Neutrophil (primary cell): ENCODE measurements around the gene PIGH.

ENCODE experiments used
- H3K27ac ChIP-seq: fragments of 200-600 bp; sonication (generic); 2 replicates; pipeline ENCODE4 v1.5.1; 2016; ENCODE audit warnings: mild to moderate bottlenecking, moderate library complexity
- H3K27me3 ChIP-seq: fragments of 200-600 bp; sonication (generic); 2 replicates; pipeline ENCODE4 v1.6.0; 2016; ENCODE audit warnings: mild to moderate bottlenecking
- H3K36me3 ChIP-seq: fragments of 200-600 bp; sonication (generic); 2 replicates; pipeline ENCODE4 v1.5.1; 2017
- H3K4me1 ChIP-seq, 2 experiments: fragments of 200-600 bp in 1 of 2; sonication (generic) in 1 of 2; 1 replicate in 1 of 2; 2 replicates in 1 of 2; pipeline versions ENCODE4 v1.5.1 to v1.6.1; 2013 to 2016; ENCODE audit warnings: low read depth in 1 of 2, low read length in 1 of 2, mild to moderate bottlenecking in 1 of 2, moderate library complexity in 1 of 2; ENCODE audit not compliant: control insufficient read depth in 1 of 2, insufficient read depth in 1 of 2
- H3K4me3 ChIP-seq, 2 experiments: fragments of 200-600 bp in 1 of 2; sonication (generic) in 1 of 2; 1 replicate in 1 of 2; 2 replicates in 1 of 2; pipeline ENCODE4 v1.5.1; 2013 to 2016; ENCODE audit warnings: low read depth in 1 of 2, low read length in 1 of 2, mild to moderate bottlenecking in 1 of 2, moderate library complexity in 1 of 2
- H3K9me3 ChIP-seq: fragments of 200-600 bp; sonication (generic); 2 replicates; pipeline ENCODE4 v1.5.1; 2016
- TF ChIP-seq, protein P1 (sequence below): fragments of 200-600 bp; sonication (generic); IDR thresholded peaks from 2 replicates; pipeline ENCODE4 v1.5.1; 2016; ENCODE audit warnings: antibody characterized with exemption

The PIGH gene

DNA sequence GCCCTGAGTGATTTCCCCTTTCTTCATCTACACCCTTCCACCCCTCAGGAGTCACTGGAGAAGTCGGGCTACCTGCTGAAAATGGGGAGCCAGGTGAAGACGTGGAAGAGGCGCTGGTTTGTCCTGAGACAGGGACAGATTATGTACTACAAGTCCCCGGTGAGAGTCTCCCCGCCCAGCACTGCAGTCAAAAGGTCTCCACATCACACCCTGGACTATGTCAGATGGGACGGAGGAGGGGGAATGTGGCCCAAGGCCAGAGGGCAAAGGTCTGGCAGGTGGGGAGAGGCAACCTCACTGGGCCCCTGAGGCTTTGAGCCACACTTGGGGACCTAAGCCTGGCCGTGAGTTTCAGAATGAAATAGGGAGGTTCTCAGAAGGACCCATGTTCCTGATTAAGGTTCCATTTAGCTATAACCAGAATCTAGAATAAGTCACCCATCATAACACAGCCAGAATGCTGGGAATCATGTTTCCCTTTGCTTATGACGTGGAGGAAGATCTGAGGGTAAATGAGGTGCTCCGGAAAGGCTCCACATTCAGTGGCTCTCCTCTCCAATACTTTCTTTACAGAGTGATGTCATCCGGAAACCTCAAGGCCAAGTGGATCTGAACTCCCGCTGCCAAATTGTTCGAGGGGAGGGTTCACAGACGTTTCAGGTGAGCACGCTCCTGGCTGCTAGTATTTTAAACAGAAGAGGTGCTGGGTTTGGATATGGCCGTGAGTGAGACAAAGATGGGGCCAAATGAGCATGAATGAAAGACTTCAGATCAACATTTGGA is 26.6 kb downstream of the PIGH start:
- H3K27me3 ChIP-seq: peaks cover 6% of the 10 kb centered on the region
- no peaks in the 10 kb centered on the region for H3K36me3 ChIP-seq
- no peak overlapping the region for H3K4me3 ChIP-seq
- H3K27ac ChIP-seq: no peak overlapping the region
- no peaks in the 10 kb centered on the region for H3K9me3 ChIP-seq
- TF ChIP-seq, protein P1, sequence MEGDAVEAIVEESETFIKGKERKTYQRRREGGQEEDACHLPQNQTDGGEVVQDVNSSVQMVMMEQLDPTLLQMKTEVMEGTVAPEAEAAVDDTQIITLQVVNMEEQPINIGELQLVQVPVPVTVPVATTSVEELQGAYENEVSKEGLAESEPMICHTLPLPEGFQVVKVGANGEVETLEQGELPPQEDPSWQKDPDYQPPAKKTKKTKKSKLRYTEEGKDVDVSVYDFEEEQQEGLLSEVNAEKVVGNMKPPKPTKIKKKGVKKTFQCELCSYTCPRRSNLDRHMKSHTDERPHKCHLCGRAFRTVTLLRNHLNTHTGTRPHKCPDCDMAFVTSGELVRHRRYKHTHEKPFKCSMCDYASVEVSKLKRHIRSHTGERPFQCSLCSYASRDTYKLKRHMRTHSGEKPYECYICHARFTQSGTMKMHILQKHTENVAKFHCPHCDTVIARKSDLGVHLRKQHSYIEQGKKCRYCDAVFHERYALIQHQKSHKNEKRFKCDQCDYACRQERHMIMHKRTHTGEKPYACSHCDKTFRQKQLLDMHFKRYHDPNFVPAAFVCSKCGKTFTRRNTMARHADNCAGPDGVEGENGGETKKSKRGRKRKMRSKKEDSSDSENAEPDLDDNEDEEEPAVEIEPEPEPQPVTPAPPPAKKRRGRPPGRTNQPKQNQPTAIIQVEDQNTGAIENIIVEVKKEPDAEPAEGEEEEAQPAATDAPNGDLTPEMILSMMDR: no peak
- H3K4me1 ChIP-seq: no peaks in the 10 kb centered on the region

DNA sequence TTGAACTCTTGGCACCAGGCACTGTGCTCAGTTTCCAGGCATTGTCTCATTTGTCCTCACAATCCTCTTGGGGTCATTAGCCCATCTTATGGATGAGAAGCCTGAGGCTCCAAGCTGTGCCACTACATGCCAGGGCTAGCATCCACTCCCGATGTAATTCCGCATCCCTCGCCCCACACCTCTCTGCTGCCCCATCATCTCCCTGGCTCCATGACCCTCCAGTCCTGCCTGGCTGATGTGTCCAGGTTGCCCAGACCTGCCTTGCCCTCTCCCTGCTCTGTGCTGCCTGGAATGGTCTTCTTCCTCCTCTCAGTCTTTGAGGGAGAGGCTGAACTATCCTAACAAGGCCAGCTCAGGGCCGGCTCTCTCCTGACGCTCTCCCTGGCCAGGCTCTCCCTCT is 27.5 kb downstream of the PIGH start:
- peaks cover 6% of the 10 kb centered on the region for H3K27me3 ChIP-seq
- H3K36me3 ChIP-seq: no peaks in the 10 kb centered on the region
- no peaks in the 10 kb centered on the region for H3K4me1 ChIP-seq
- H3K4me3 ChIP-seq: no peak overlapping the region
- TF ChIP-seq, protein P1: no peak
- H3K27ac ChIP-seq: no peak overlapping the region
- H3K9me3 ChIP-seq: no peaks in the 10 kb centered on the region

DNA sequence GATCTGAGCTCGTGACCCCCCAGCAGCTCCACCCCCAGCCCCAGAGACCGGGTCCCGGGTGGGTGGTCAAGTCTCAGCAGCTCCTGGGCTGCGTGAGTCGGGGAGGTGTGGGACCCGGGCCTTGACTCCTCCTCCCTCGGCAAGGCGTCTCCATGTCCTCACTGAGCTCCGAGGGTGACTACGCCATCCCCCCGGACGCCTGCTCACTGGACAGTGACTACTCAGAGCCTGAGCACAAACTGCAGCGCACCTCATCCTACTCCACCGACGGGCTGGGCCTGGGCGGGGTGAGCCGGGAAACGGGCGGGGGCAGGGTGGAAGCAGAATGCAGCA is 28.1 kb downstream of the PIGH start:
- Histone ChIP-seq H3K9me3 (no peaks in the 10 kb centered on the region), H3K4me3 (no peak overlapping the region), H3K27ac (no peak overlapping the region), H3K4me1 (no peaks in the 10 kb centered on the region), H3K36me3 (no peaks in the 10 kb centered on the region), H3K27me3 (peaks cover 6% of the 10 kb centered on the region)
- TF ChIP-seq, protein P1: no peak

DNA sequence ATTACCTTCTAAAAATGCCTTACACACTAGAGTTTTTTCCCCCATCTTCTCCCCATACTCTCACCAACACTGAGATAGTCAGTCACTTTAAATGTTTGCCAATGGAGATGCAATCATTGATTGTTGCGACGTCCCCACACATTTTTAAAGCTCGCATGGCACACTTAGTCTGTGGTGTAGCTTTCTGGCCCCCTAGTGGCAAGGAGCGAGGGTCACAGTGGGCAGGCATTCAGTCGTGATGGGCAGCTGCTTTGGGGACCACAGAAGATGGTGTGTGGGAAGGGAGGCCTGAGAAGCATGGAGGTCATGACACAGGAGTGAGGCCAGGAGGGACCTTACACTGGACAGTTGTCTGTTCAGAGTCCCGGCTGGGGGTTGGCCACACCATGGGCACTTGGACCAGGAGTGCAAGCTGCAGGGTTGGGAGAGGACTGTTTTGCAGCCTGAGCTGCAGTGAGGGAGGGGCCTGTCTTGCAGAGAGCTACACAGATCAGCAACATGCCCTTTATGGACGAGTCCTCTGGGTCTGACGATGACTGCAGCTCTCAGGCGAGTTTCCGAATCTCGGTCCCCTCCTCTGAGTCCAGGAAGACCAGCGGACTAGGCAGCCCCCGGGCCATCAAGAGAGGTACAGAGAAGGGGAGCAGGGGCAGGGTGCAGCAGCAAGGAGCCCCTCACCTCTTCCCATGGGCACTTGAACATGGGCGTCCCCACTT is 28.6 kb downstream of the PIGH start:
- Histone ChIP-seq H3K27me3 (peaks cover 6% of the 10 kb centered on the region), H3K9me3 (no peaks in the 10 kb centered on the region), H3K27ac (no peak overlapping the region), H3K36me3 (no peaks in the 10 kb centered on the region), H3K4me1 (no peaks in the 10 kb centered on the region), H3K4me3 (no peak overlapping the region)
- TF ChIP-seq, protein P1: no peak

DNA sequence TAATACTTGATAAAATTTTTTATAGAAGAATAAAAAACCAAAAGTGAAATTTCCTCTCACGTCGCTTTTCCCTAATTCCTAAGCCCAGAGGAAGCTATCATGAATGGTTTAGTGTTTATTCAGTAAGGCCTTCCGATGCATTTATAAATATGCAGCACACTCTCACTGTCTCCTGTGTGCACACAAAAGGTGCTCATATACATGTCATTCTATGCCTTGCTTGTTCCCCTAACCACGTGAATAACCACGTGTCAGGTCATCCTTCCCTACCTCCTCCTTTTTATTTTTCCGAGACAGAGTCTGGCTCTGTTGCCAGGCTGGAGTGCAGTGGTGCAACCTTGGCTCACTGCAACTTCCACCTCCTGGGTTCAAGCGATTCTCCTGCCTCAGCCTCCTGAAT is 29.6 kb downstream of the PIGH start:
- Histone ChIP-seq H3K27ac (no peak overlapping the region), H3K36me3 (no peaks in the 10 kb centered on the region), H3K27me3 (peaks cover 6% of the 10 kb centered on the region), H3K4me3 (no peak overlapping the region), H3K9me3 (no peaks in the 10 kb centered on the region), H3K4me1 (no peaks in the 10 kb centered on the region)
- TF ChIP-seq, protein P1: no peak
